Activated CD4-positive, alpha-beta T cell treated with anti-CD3 and anti-CD28 coated beads for 24 hours (primary cell): ENCODE results near the gene CHMP4B.
"Not testable (repeated sequence)": the region's sequence is repeated elsewhere in the genome, so short reads cannot be mapped to it uniquely, and the experiment has no call there.

Experiments
- DNase-seq, 2 donors: peaks; one replicate each; pipeline ENCODE4 v3.0.0-alpha.2; 2020; ENCODE audit warnings: low read depth in 2 of 2

Gene CHMP4B

GRCh38 chr20:33789858-33790182 is 21.3 kb upstream of the CHMP4B start:
- no peak for DNase-seq

DNA sequence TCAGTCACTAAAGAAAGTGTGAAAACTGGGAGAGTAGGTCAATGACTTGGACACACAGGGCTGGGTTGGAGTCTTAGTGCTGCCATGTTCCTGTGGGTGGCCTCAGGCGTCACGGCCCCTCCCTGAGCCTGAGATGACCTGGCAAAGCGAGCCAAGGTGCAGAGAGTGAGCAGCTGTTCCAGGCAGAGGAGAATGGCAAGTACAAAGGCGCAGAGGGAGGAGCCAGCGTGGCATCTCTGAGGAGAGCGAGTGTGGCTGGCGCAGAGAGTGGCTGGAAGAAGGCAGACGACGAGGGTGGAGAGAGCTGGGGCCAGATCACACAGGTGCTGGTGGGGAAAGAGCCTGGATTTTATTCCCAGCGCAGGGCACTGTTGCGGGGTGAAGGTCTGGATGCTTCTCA is 20.6 kb upstream of the CHMP4B start:
- DNase-seq: no peak

- DNase-seq: no peak
Observed at GRCh38 chr20:33791021-33791420, 20.1 kb upstream of the CHMP4B start.

DNA sequence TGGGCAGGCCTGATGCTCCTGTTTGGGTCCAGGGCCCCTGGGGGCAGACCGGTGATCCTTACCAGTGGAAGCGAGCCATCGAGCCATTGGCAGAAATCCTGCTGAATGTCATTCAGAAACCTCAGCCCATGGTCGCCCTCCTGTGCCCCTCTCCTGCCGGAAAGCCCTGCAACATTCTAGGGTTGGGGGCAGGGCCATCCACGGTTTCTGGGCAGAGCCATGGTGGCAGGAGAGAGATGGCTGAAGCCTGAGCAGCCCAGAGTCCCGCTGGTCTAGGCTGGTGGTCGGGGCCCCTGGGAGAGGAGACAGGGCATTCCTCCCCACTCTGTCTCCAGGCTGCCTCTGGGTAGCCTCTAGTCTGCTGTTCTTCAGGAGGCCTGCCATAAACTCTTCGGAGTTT is 19.6 kb upstream of the CHMP4B start:
- no peak for DNase-seq

GRCh38 chr20:33791959-33792597 is 19.1 kb upstream of the CHMP4B start:
- DNase-seq: peak; percentile 25 to 33

DNA sequence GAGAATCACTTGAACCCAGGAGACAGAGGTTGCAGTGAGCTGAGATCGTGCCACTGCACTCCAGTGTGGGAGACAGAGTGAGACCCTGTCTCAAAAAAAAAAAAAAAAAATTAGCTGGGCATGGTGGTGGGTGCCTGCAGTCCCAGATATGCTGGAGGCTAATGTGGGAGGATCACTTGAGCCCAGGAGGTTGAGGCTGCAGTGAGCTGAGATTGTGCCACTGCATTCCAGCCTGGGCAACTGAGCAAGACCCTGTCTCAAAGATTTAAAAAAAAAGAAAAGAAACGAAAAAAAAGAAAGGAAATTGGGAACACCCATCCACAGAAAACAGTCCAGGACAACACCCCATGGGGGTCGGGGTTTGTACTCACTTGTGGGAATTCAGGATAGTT is 18.6 kb upstream of the CHMP4B start:
- not testable (repeated sequence) for DNase-seq

- no peak for DNase-seq
Observed at GRCh38 chr20:33793011-33793931, 17.9 kb upstream of the CHMP4B start.

DNA sequence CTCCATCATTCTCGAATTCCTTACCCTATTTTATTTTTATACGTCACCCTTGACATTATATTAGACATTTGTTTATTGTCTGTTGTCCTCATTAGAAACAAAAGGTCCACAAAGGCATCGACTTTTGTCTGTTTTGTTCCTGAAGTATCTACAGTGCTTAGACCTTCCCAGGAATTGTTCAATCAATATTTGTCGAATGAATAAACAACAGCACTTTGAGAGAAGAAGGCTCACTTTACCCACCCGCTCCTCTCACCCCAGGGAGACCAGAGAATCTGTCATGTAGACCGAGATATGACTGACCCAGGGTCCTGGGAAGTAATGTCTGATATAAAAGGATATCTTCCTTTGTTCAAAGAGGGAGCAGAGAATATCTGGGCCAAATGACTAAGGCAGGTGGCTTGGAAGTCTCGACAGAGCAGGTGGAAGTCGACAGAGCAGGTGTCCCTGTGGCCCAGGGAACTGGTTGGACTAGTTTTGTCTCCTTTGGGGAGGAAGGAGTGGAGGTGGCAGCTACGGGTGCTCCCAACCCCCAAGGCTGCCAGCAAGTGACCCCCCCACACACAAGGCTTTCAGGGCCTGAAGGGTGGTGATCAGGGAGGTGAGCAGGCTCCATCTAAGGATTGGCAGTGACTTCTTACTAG is 14.8 kb upstream of the CHMP4B start:
- DNase-seq: no peak

DNA sequence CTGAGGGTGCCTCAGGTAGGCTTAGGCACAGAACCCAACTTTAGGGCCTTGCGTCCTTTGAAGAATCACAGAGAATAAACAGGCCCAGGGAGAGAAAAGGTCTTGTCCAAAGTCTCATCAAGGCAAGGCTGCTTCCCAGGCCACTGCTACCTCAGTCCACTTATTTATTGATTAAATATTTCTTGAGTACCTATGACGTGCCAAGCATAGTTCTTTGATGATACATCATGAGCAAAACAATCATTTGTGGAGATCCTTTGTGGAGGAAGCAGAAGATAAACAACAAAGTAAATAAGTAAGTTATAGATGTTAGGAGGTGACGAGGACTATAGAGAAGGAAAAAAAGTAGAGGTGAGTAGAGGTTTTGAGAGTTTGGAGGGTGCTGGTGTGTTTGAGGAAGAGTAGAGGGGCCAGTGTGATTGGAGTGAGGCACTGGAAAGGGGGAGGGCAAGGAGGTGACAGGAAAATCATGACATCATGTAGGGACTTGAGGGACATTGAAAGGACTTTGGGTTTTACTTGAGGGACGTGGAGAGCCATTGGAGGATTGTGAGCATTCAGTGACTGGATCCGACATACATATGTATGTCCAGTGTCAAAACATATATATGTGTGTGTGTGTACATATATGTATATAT is 14.1 kb upstream of the CHMP4B start:
- DNase-seq: no peak

DNA sequence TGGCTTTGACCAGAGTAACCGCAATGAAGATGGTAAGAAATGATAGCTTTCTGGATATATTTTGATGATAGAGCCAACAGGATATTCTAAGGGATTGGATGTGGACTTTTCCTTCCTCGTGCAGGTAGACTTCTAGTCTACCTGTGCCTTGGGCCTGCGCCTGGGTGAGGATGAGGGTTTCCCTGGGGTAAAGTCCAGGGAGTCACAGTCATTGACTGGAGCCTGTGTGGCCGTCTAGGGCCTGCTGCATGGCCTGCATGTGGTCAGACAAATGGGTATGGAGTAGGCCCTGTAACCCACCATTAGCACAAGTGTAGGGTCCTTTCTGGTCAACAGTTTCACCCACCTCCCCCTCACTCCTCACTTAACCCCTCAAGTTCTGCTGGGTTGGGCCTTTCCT is 12.7 kb upstream of the CHMP4B start:
- DNase-seq: no peak

- no peak for DNase-seq
Observed at GRCh38 chr20:33803921-33804337, 7.2 kb upstream of the CHMP4B start.

DNA sequence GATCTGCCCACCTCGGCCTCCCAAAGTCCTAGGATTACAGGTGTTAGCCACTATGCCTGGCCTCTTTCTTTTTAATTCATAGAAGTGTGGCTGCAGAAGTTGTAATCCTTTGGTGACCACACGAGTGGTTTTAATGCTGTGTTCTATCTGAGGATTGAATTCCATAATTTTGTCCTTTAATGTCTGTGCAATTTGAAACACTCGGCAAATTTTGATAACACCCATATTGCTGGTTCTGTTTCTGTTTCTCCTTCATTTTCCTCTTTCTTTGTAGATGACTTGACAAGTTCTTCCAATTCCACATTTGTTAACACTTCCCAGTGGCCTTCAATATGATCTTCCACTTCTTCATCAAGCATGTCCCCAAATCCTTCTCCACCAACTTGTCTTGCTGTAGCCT is 2.8 kb upstream of the CHMP4B start:
- no peak for DNase-seq

DNA sequence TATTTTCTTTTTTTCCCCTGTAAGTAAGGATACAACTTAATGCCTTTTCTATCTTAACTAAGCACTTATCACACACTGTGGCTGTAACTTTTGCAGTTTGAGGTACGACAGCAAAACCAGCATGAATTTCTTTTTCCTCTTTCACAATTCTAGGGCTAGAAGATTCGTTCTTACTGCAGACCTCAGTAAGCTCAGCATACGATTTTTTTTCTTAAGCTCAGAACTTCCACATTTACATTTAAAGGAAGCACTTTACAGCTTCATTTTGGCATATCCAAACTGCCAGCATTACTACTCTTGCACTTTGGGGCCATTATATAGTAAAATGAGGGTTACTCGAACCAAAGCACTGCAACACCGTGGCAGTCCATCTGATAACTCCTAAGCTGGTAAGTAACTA is 889 bp upstream of the CHMP4B start:
- no peak for DNase-seq

- DNase-seq: no peak
Observed at GRCh38 chr20:33811776-33812151, 616 bp downstream of the CHMP4B start.

- DNase-seq: no peak
Observed at GRCh38 chr20:33812152-33812849, 1.2 kb downstream of the CHMP4B start.

- no peak for DNase-seq
Observed at GRCh38 chr20:33812908-33813462, 1.8 kb downstream of the CHMP4B start.

- DNase-seq: no peak
Observed at GRCh38 chr20:33814238-33814712, 3.1 kb downstream of the CHMP4B start.

DNA sequence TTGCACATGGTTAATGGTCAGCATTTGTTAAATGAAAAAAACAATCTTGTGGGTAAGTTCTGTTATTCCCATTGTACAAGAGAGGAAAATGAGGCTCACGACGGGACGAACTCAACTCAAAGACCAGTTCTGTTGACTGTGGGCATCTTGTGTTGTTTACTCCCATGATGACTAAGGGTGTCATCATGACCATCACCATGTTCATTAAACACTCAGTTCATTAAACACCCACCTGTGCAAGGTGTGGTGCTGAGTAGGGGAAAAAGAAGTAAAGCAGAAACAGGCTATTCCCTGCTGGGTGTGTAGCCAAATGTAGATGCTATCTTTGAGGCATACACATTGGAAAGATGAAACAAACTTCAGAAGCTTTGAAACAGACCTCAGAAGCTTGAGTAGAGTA is 4.5 kb downstream of the CHMP4B start:
- no peak for DNase-seq

GRCh38 chr20:33816191-33816590 is 5.0 kb downstream of the CHMP4B start:
- DNase-seq: no peak

GRCh38 chr20:33817411-33817810 is 6.3 kb downstream of the CHMP4B start:
- DNase-seq: no peak

DNA sequence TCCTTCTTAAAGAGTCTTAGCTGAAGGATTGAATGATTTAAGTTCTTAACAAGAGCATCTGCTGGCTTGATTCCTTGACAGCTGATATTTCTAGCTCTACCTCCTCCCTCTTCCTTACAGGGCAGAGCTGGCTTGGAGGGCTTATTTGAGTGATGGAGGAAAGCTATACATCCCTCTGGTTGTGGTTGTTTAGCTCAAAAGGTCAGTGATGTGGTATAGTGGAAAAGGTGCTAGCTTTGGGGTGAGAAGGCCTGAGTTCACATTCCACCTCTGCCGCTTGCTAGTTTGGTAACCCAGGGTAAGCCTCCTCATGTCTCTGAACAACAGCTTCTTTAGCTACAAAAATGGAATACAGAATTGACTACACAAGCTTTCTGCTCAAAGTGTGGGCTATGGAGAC is 8.3 kb downstream of the CHMP4B start:
- DNase-seq: no peak
